Loucy (cell line): Measurements from ENCODE around the gene ACTRT2.

Experiments used
- CTCF ChIP-seq: fragments of 200-600 bp; sonication (generic); conservative IDR thresholded peaks from 2 replicates; pipeline ENCODE4 v1.5.1; 2014; ENCODE audit warnings: mild to moderate bottlenecking, antibody characterized with exemption, low read length
- EZH2phosphoT487 ChIP-seq: fragments of 200-600 bp; IDR thresholded peaks from 2 replicates; pipeline ENCODE4 v1.6.1; 2018; ENCODE audit warnings: antibody characterized with exemption, mild to moderate bottlenecking, moderate library complexity, borderline replicate concordance

GRCh38 chr1:3000671-3001470, 20.4 kb upstream of the ACTRT2 start:
- TF ChIP-seq CTCF (no peak), EZH2phosphoT487 (no peak)
